Testis (tissue), 2 donors: ENCODE data around the gene AFAP1L2.

Source experiments
- CTCF ChIP-seq, 3 experiments: fragments of 450-650 bp in 2 of 3; fragments of 200-600 bp in 1 of 3; sonication (generic) in 1 of 3; IDR thresholded peaks; one replicate each; pipeline ENCODE4 v1.5.1; 2016 to 2019; ENCODE audit warnings: antibody characterized with exemption in 3 of 3, mild to moderate bottlenecking in 2 of 3, moderate library complexity in 1 of 3
- POLR2A ChIP-seq: fragments of 450-650 bp; IDR thresholded peaks from one replicate; pipeline ENCODE4 v1.6.1; 2017; ENCODE audit warnings: antibody characterized with exemption, mild to moderate bottlenecking, moderate library complexity

- TF ChIP-seq POLR2A, result no peak
- no peak for TF ChIP-seq CTCF (IDR thresholded peaks at IDR 0.05)
Measured at GRCh38 chr10:114350751-114351150, 53.6 kb downstream of the AFAP1L2 start.
